ENCODE measurements around the gene OBSCN. TPM values are rescaled to one million over a fixed set of nuclear protein-coding genes. Genes with fewer than 3 reads are reported as not detected.

OBSCN gene
- total RNA-seq, 1 experiment from 2014 or later, result 33.3 TPM

DNA sequence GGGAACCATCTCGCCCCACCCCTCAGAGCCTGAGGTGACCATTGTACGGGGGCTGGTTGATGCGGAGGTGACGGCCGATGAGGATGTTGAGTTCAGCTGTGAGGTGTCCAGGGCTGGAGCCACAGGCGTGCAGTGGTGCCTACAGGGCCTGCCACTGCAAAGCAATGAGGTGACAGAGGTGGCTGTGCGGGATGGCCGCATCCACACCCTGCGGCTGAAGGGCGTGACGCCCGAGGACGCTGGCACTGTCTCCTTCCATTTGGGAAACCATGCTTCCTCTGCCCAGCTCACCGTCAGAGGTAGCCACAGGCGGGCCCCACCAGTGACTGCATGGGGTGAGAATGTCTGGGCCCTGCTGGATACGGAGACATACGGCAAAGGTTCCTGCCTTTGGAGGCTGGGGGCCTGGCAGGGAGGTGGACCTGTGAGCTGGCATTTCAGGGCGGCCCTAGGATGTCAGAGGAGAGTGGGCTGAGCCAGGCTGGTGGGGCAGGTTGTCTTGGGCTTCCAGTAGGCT lies 100.3 kb downstream of the OBSCN start:
- H3K79me1 ChIP-seq (ENCODE audit: insufficient read depth, low read depth, low read length, poor library complexity, severe bottlenecking), result no peaks in the 10 kb centered on the region

More for the DNA sequence above, 100.3 kb downstream of the OBSCN start:
- H3T11ph ChIP-seq (ENCODE audit: low read length), result no peak overlapping the region
- no peak overlapping the region for H3K27ac ChIP-seq (ENCODE audit: insufficient read length, low read depth, low read length)
- no peak overlapping the region for H2BK12ac ChIP-seq (ENCODE audit: insufficient read length, low read depth, low read length)
- H3K56ac ChIP-seq (ENCODE audit: insufficient read length, low read depth, low read length), result no peak overlapping the region
- H2AK5ac ChIP-seq (ENCODE audit: insufficient read length, low read length), result no peak overlapping the region
- H2BK5ac ChIP-seq (ENCODE audit: insufficient read length, low read length), result no peak overlapping the region
- no peak overlapping the region for H2AFZ ChIP-seq (ENCODE audit: low read length)
- H3K4me1 ChIP-seq (ENCODE audit: insufficient read depth, low read length), result no peaks in the 10 kb centered on the region
- no CpG with 5 or more reads among the region's 18 CpGs for WGBS (ENCODE audit: extremely low coverage, insufficient read length, low lambda C conversion rate)
- no peak overlapping the region for H2BK20ac ChIP-seq (ENCODE audit: low read depth, low read length, poor library complexity, severe bottlenecking)
- H3K9me3 ChIP-seq (ENCODE audit: control insufficient read depth, low read depth, low read length), result no peaks in the 10 kb centered on the region
- no peak overlapping the region; the same call in 1 of the 2 replicates for H3K14ac ChIP-seq (ENCODE audit: insufficient read depth, low read length)
- no peak overlapping the region for H2BK120ac ChIP-seq (ENCODE audit: low read depth, low read length, poor library complexity, severe bottlenecking)
- no peaks in the 10 kb centered on the region for H4K20me1 ChIP-seq (ENCODE audit: control insufficient read depth, insufficient read depth, insufficient read length)
- H4K5ac ChIP-seq (ENCODE audit: insufficient read length, low read depth, low read length), result no peak overlapping the region
- H3K27ac Mint-ChIP-seq, result no peak overlapping the region
- no peak overlapping the region for H2BK15ac ChIP-seq (ENCODE audit: low read depth, low read length)
- no peak overlapping the region for H3K23ac ChIP-seq (ENCODE audit: insufficient read length, low read depth, low read length)
- TF ChIP-seq CTCF (conservative IDR thresholded peaks at IDR 0.05), result no peak
- H3K18ac ChIP-seq (ENCODE audit: insufficient read length, low read depth, low read length), result no peak overlapping the region
- H3K36me3 Mint-ChIP-seq (ENCODE audit: insufficient read depth in 1 of 3, low read depth in 3 of 3), result peaks cover 27 to 33% (median 32%) of the 10 kb centered on the region in 3 experiments
- H4K8ac ChIP-seq (replicated peaks; ENCODE audit: insufficient read length, low read depth, low read length), result no peak overlapping the region
- H3K27me3 Mint-ChIP-seq (ENCODE audit: low read depth), result peaks cover 6% of the 10 kb centered on the region
- no peak overlapping the region for H4K91ac ChIP-seq (ENCODE audit: insufficient read length, low read depth, low read length)
- no peak overlapping the region for H3K9ac ChIP-seq (ENCODE audit: extremely low read depth, insufficient read length, low read length)
- no peaks in the 10 kb centered on the region for H3K79me2 ChIP-seq (ENCODE audit: insufficient read depth, low read length)
- no peak for DNase-seq
- no peak overlapping the region for H3K4ac ChIP-seq (ENCODE audit: low read depth, low read length)
- peaks cover 18 to 19% of the 10 kb centered on the region in 2 experiments for H3K9me3 Mint-ChIP-seq
- H3K4me3 Mint-ChIP-seq, result no peak overlapping the region
- H3K4me1 Mint-ChIP-seq, result no peaks in the 10 kb centered on the region
- no peak overlapping the region for H3K4me2 ChIP-seq (ENCODE audit: insufficient read depth, insufficient read length, low read length)
- no peaks in the 10 kb centered on the region for H3K23me2 ChIP-seq (ENCODE audit: insufficient read length, low read depth, low read length, poor library complexity, severe bottlenecking)
- H3K27me3 ChIP-seq (ENCODE audit: insufficient read depth, low read length), result no peaks in the 10 kb centered on the region

Data from H9 (cell line).